Measurements from ENCODE around the gene AAK1. TPM values are rescaled to one million over a fixed set of nuclear protein-coding genes. Genes with fewer than 3 reads are reported as not detected.

The AAK1 gene
- total RNA-seq, 1 experiment from 2014 or later: 30.6 TPM

- Histone ChIP-seq H3K9ac (ENCODE audit: extremely low read depth, insufficient read length, low read length) (no peak overlapping the region), H3K27me3 (ENCODE audit: insufficient read depth, low read length) (no peaks in the 10 kb centered on the region), H2AFZ (ENCODE audit: low read length) (no peak overlapping the region), H2BK20ac (ENCODE audit: low read depth, low read length, poor library complexity, severe bottlenecking) (no peak overlapping the region), H3K23me2 (ENCODE audit: insufficient read length, low read depth, low read length, poor library complexity, severe bottlenecking) (no peaks in the 10 kb centered on the region), H3K4ac (ENCODE audit: low read depth, low read length) (no peak overlapping the region), H4K5ac (ENCODE audit: insufficient read length, low read depth, low read length) (no peak overlapping the region), H3K56ac (ENCODE audit: insufficient read length, low read depth, low read length) (no peak overlapping the region), H3T11ph (ENCODE audit: low read length) (no peak overlapping the region), H3K4me1 (ENCODE audit: insufficient read depth, low read length) (no peaks in the 10 kb centered on the region), H2BK120ac (ENCODE audit: low read depth, low read length, poor library complexity, severe bottlenecking) (no peak overlapping the region), H2AK5ac (ENCODE audit: insufficient read length, low read length) (no peak overlapping the region), H3K23ac (ENCODE audit: insufficient read length, low read depth, low read length) (no peak overlapping the region), H4K8ac (replicated peaks; ENCODE audit: insufficient read length, low read depth, low read length) (no peak overlapping the region), H3K14ac (ENCODE audit: insufficient read depth, low read length) (no peak overlapping the region), H2BK12ac (ENCODE audit: insufficient read length, low read depth, low read length) (no peak overlapping the region), H3K4me2 (ENCODE audit: insufficient read depth, insufficient read length, low read length) (no peak overlapping the region), H3K27ac (ENCODE audit: insufficient read length, low read depth, low read length) (no peak overlapping the region), H2BK5ac (ENCODE audit: insufficient read length, low read length) (no peak overlapping the region), H3K79me1 (ENCODE audit: insufficient read depth, low read depth, low read length, poor library complexity, severe bottlenecking) (no peaks in the 10 kb centered on the region), H2BK15ac (ENCODE audit: low read depth, low read length) (no peak overlapping the region), H4K91ac (ENCODE audit: insufficient read length, low read depth, low read length) (no peak overlapping the region), H3K18ac (ENCODE audit: insufficient read length, low read depth, low read length) (no peak overlapping the region), H3K79me2 (ENCODE audit: insufficient read depth, low read length) (no peaks in the 10 kb centered on the region), H4K20me1 (ENCODE audit: control insufficient read depth, insufficient read depth, insufficient read length) (no peaks in the 10 kb centered on the region), H3K9me3 (ENCODE audit: control insufficient read depth, low read depth, low read length) (no peaks in the 10 kb centered on the region)
- no peak for DNase-seq
- Mint-ChIP-seq H3K27me3 (ENCODE audit: low read depth) (no peaks in the 10 kb centered on the region), H3K27ac (no peak overlapping the region), H3K36me3 (ENCODE audit: insufficient read depth in 1 of 3, low read depth in 3 of 3) (peaks cover 0 to 48% (median 16%) of the 10 kb centered on the region in 3 experiments; a peak in 6 of 7 replicates), H3K4me1 (peaks cover 1 to 2% of the 10 kb centered on the region in 2 experiments), H3K4me3 (no peak overlapping the region), H3K9me3 (no peaks in the 10 kb centered on the region)
- WGBS (ENCODE audit: extremely low coverage, insufficient read length, low lambda C conversion rate): no CpG with 5 or more reads among the region's 6 CpGs
- TF ChIP-seq, protein P1, sequence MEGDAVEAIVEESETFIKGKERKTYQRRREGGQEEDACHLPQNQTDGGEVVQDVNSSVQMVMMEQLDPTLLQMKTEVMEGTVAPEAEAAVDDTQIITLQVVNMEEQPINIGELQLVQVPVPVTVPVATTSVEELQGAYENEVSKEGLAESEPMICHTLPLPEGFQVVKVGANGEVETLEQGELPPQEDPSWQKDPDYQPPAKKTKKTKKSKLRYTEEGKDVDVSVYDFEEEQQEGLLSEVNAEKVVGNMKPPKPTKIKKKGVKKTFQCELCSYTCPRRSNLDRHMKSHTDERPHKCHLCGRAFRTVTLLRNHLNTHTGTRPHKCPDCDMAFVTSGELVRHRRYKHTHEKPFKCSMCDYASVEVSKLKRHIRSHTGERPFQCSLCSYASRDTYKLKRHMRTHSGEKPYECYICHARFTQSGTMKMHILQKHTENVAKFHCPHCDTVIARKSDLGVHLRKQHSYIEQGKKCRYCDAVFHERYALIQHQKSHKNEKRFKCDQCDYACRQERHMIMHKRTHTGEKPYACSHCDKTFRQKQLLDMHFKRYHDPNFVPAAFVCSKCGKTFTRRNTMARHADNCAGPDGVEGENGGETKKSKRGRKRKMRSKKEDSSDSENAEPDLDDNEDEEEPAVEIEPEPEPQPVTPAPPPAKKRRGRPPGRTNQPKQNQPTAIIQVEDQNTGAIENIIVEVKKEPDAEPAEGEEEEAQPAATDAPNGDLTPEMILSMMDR (conservative IDR thresholded peaks at IDR 0.05): no peak
These were observed 213.9 kb downstream of the AAK1 start for GRCh38 chr2:69429491-69430183.
